Activated T-helper 2 cell treated with anti-CD3 and anti-CD28 coated beads, Interferon-gamma antibody, Interleukin-2, Interleukin-4, amounts not matched to agents 10 μg/mL and 5 μg/mL and 100 μg/mL, durations not matched to agents 14 hours and 24 hours and 36 hours (primary cell): ENCODE results near the gene ROCK2. TPM values are rescaled to one million over a fixed set of nuclear protein-coding genes. Genes with fewer than 3 reads are reported as not detected.
A peak's percentile ranks its signal among the peaks of the same experiment; 100 is the strongest.

Source experiments
- DNase-seq: peaks from one replicate; pipeline ENCODE4 v3.0.0; 2021; ENCODE audit warnings: low spot score
- H3K27ac Mint-ChIP-seq: one replicate; pipeline ENCODE4 v1.8.0; 2021; ENCODE audit warnings: mixed read lengths
- H3K27me3 Mint-ChIP-seq: one replicate; pipeline ENCODE4 v1.8.0; 2021; ENCODE audit warnings: low read depth, mixed read lengths
- H3K36me3 Mint-ChIP-seq: one replicate; pipeline ENCODE4 v1.8.0; 2021; ENCODE audit warnings: low read depth, mixed read lengths
- H3K4me1 Mint-ChIP-seq: one replicate; pipeline ENCODE4 v1.8.0; 2021; ENCODE audit warnings: low read depth, mixed read lengths
- H3K4me3 Mint-ChIP-seq: one replicate; pipeline ENCODE4 v1.8.0; 2021; ENCODE audit warnings: low read depth, mild to moderate bottlenecking, moderate library complexity, mixed read lengths
- H3K9me3 Mint-ChIP-seq: one replicate; pipeline ENCODE4 v1.8.0; 2021; ENCODE audit warnings: mixed read lengths
- intact Hi-C: fragments of 100-400 bp; cut with micrococcal nuclease; formaldehyde crosslinking; loops from one replicate; pipeline ENCODE4 v1.15.1; 2023
- total RNA-seq: library from RNA; stranded (reverse); gene quantifications from 2 replicates; pipeline ENCODE4 v1.2.3, GENCODE V29; 2022

ROCK2 gene
- total RNA-seq, 1 donor from 2014 or later = 20.6 TPM

- Mint-ChIP-seq H3K4me1 (no peaks in the 10 kb centered on the region), H3K9me3 (no peaks in the 10 kb centered on the region), H3K27ac (no peak overlapping the region), H3K36me3 (no peaks in the 10 kb centered on the region), H3K4me3 (no peak overlapping the region), H3K27me3 (peaks cover 5% of the 10 kb centered on the region)
- intact Hi-C loops = no loop called here
- no peak for DNase-seq
Observed at GRCh38 chr2:11359865-11360264, 15.4 kb upstream of the ROCK2 start.

GRCh38 chr2:11357428-11357972, 13.1 kb upstream of the ROCK2 start:
- intact Hi-C loops = no loop called here
- no peak for DNase-seq
- Mint-ChIP-seq H3K27ac (no peak overlapping the region), H3K9me3 (no peaks in the 10 kb centered on the region), H3K4me3 (no peak overlapping the region), H3K27me3 (peaks cover 3% of the 10 kb centered on the region), H3K36me3 (no peaks in the 10 kb centered on the region), H3K4me1 (no peaks in the 10 kb centered on the region)

- no peaks in the 10 kb centered on the region for H3K36me3 Mint-ChIP-seq
- intact Hi-C loops = no loop called here
- H3K4me3 Mint-ChIP-seq = no peak overlapping the region
- no peak overlapping the region for H3K27ac Mint-ChIP-seq
- DNase-seq = no peak
- no peaks in the 10 kb centered on the region for H3K4me1 Mint-ChIP-seq
- H3K27me3 Mint-ChIP-seq = peaks cover 7% of the 10 kb centered on the region
- no peaks in the 10 kb centered on the region for H3K9me3 Mint-ChIP-seq
Observed at GRCh38 chr2:11356764-11357163, 12.3 kb upstream of the ROCK2 start.

GRCh38 chr2:11355194-11356053, 11.0 kb upstream of the ROCK2 start:
- Mint-ChIP-seq H3K27me3 (peaks cover 8% of the 10 kb centered on the region), H3K27ac (no peak overlapping the region), H3K9me3 (no peaks in the 10 kb centered on the region), H3K36me3 (no peaks in the 10 kb centered on the region), H3K4me1 (no peaks in the 10 kb centered on the region), H3K4me3 (no peak overlapping the region)
- intact Hi-C loops = no loop called here
- DNase-seq = no peak

- no peaks in the 10 kb centered on the region for H3K36me3 Mint-ChIP-seq
- DNase-seq = no peak
- no peak overlapping the region for H3K27ac Mint-ChIP-seq
- intact Hi-C loops = no loop called here
- no peak overlapping the region for H3K4me3 Mint-ChIP-seq
- H3K9me3 Mint-ChIP-seq = no peaks in the 10 kb centered on the region
- peaks cover 14% of the 10 kb centered on the region for H3K27me3 Mint-ChIP-seq
- H3K4me1 Mint-ChIP-seq = no peaks in the 10 kb centered on the region
Observed at GRCh38 chr2:11354363-11355154, 10.1 kb upstream of the ROCK2 start.

- H3K27me3 Mint-ChIP-seq = peaks cover 22% of the 10 kb centered on the region
- no peaks in the 10 kb centered on the region for H3K4me1 Mint-ChIP-seq
- H3K36me3 Mint-ChIP-seq = no peaks in the 10 kb centered on the region
- H3K9me3 Mint-ChIP-seq = no peaks in the 10 kb centered on the region
- no peak for DNase-seq
- no peak overlapping the region for H3K4me3 Mint-ChIP-seq
- H3K27ac Mint-ChIP-seq = no peak overlapping the region
- intact Hi-C loops = no loop called here
Observed at GRCh38 chr2:11352781-11353537, 8.5 kb upstream of the ROCK2 start.

GRCh38 chr2:11348209-11348749, 3.8 kb upstream of the ROCK2 start:
- no peaks in the 10 kb centered on the region for H3K36me3 Mint-ChIP-seq
- no peaks in the 10 kb centered on the region for H3K9me3 Mint-ChIP-seq
- H3K4me3 Mint-ChIP-seq = no peak overlapping the region
- no peak overlapping the region for H3K27ac Mint-ChIP-seq
- peaks cover 22% of the 10 kb centered on the region for H3K27me3 Mint-ChIP-seq
- no peak for DNase-seq
- intact Hi-C loops = loop anchor here (10.0 kb wide), 1 partner anchor 1377 kb away; no protein-coding TSS in a partner anchor
- H3K4me1 Mint-ChIP-seq = peaks cover 4% of the 10 kb centered on the region

GRCh38 chr2:11347403-11347959, 3.0 kb upstream of the ROCK2 start:
- Mint-ChIP-seq H3K4me1 (peaks cover 12% of the 10 kb centered on the region), H3K27ac (no peak overlapping the region), H3K4me3 (no peak overlapping the region), H3K9me3 (no peaks in the 10 kb centered on the region), H3K27me3 (peaks cover 22% of the 10 kb centered on the region), H3K36me3 (peaks cover 2% of the 10 kb centered on the region)
- DNase-seq = no peak
- intact Hi-C loops = loop anchor here (10.0 kb wide), 1 partner anchor 1377 kb away; no protein-coding TSS in a partner anchor

GRCh38 chr2:11346023-11346482, 1.6 kb upstream of the ROCK2 start:
- Mint-ChIP-seq H3K36me3 (peaks cover 3% of the 10 kb centered on the region), H3K4me3 (no peak overlapping the region), H3K27ac (no peak overlapping the region), H3K27me3 (peaks cover 18% of the 10 kb centered on the region), H3K4me1 (peaks cover 20% of the 10 kb centered on the region), H3K9me3 (no peaks in the 10 kb centered on the region)
- no peak for DNase-seq
- intact Hi-C loops = loop anchor here (10.0 kb wide), 1 partner anchor 1379 kb away; no protein-coding TSS in a partner anchor

- intact Hi-C loops = loop anchor here (2.0 to 10.0 kb wide), 6 partner anchors 73 to 1380 kb away; partner anchors contain the start of genes E2F6, PDIA6 and SLC66A3
- DNase-seq = no peak
- Mint-ChIP-seq H3K27me3 (peaks cover 16% of the 10 kb centered on the region), H3K4me1 (peaks cover 23% of the 10 kb centered on the region), H3K36me3 (peaks cover 3% of the 10 kb centered on the region), H3K9me3 (no peaks in the 10 kb centered on the region), H3K4me3 (peak overlapping the region; percentile 80), H3K27ac (peak overlapping the region; percentile 35)
Observed at GRCh38 chr2:11344956-11345677, 681 bp upstream of the ROCK2 start.

- peak; percentile 16 for DNase-seq
- Mint-ChIP-seq H3K27me3 (peaks cover 8% of the 10 kb centered on the region), H3K27ac (peak overlapping the region; percentile 91), H3K9me3 (no peaks in the 10 kb centered on the region), H3K4me3 (peak overlapping the region; percentile 99), H3K36me3 (peaks cover 3% of the 10 kb centered on the region), H3K4me1 (peaks cover 23% of the 10 kb centered on the region)
- intact Hi-C loops = loop anchor here (1.0 to 10.0 kb wide), 7 partner anchors 71 to 1381 kb away; partner anchors contain the start of genes E2F6, PDIA6 and SLC66A3
Observed at GRCh38 chr2:11343650-11344341, 640 bp downstream of the ROCK2 start.
